NCI-H524 (cell line): Measurements from ENCODE around the gene TMEM208.
A peak's percentile ranks its signal among the peaks of the same experiment; 100 is the strongest.

Experiments
- DNase-seq, 2 experiments: peaks; one replicate each; lab custom pipeline; 2025; lab: John Stamatoyannopoulos, UW

TMEM208 gene

GRCh38 chr16:67209565-67209964 lies 17.4 kb upstream of the TMEM208 start:
- no peak for DNase-seq

GRCh38 chr16:67210069-67210937 lies 16.6 kb upstream of the TMEM208 start:
- DNase-seq = no peak

GRCh38 chr16:67211674-67212073 lies 15.3 kb upstream of the TMEM208 start:
- no peak for DNase-seq

GRCh38 chr16:67212766-67213165 lies 14.2 kb upstream of the TMEM208 start:
- DNase-seq = no peak

- no peak for DNase-seq
These were observed 13.5 kb upstream of the TMEM208 start for GRCh38 chr16:67213197-67214019.

GRCh38 chr16:67215706-67216105 lies 11.2 kb upstream of the TMEM208 start:
- DNase-seq = no peak

- no peak for DNase-seq
These were observed 10.1 kb upstream of the TMEM208 start for GRCh38 chr16:67216612-67217490.

GRCh38 chr16:67223992-67224391 lies 2.9 kb upstream of the TMEM208 start:
- DNase-seq = no peak

GRCh38 chr16:67226295-67226803 lies 581 bp upstream of the TMEM208 start:
- peak in 1 of 2 experiments; percentile 62 for DNase-seq

- no peak for DNase-seq
These were observed 614 bp downstream of the TMEM208 start for GRCh38 chr16:67227567-67227921.

- no peak for DNase-seq
These were observed 1.3 kb downstream of the TMEM208 start for GRCh38 chr16:67228034-67228785.

- DNase-seq = no peak
These were observed 2.0 kb downstream of the TMEM208 start for GRCh38 chr16:67228905-67229304.

- DNase-seq = no peak
These were observed 3.2 kb downstream of the TMEM208 start for GRCh38 chr16:67229906-67230808.

GRCh38 chr16:67230809-67231660 lies 4.1 kb downstream of the TMEM208 start:
- no peak for DNase-seq

GRCh38 chr16:67233596-67233995 lies 6.7 kb downstream of the TMEM208 start:
- DNase-seq = no peak

GRCh38 chr16:67234180-67234597 lies 7.3 kb downstream of the TMEM208 start:
- no peak for DNase-seq

- DNase-seq = no peak
These were observed 9.1 kb downstream of the TMEM208 start for GRCh38 chr16:67235816-67236562.
